HG02938 (cell line): Measurements from ENCODE around the gene BMERB1.
"Not testable (repeated sequence)": the region's sequence is repeated elsewhere in the genome, so short reads cannot be mapped to it uniquely, and the experiment has no call there.

Source experiments
- ATAC-seq: cut with Tn5 transposase; IDR thresholded peaks from one replicate; pipeline ENCODE4 v1.9.1; 2021; ENCODE audit warnings: mild to moderate bottlenecking, moderate library complexity; ENCODE audit not compliant: unreplicated experiment

The BMERB1 gene

DNA sequence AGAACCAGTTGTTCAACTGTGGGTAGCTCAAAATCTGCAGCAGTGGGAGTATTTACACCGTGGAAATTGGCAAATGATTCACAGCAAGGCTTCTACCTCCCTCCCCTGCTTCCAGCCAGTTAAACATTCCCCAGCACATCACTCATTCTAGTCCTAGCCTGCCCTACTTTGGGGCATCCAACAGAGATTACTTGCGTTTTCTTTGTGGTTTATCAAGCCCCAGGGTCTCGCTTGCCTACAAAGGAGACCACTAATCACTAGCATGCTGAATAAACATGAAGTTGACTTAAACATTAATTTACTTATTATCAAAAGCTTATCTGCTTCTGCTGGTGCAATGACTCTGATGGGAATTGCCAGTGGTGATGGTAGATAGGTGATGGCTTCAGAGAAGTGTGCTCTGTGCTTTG, 114.1 kb downstream of the BMERB1 start:
- ATAC-seq, result no peak

DNA sequence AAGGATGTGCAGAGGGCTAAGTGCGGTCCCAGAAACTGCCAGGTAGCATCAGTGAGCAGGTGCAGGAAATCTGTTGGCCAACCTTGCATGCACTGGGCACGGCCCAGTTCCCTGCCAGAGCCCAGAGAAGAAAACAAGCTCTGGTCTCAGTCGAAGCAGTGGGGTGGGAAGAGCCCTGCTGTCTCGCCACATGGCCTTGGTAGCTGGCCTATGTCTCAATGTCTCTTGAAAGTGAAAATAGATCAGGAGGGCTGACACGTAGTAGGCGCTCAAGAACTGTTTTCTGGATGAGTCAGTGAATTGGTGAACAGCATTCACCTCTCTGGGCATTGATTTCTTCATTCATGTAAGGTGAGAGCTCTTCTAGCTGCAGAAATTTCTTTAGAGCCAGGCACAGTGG, 118.1 kb downstream of the BMERB1 start:
- no peak for ATAC-seq

DNA sequence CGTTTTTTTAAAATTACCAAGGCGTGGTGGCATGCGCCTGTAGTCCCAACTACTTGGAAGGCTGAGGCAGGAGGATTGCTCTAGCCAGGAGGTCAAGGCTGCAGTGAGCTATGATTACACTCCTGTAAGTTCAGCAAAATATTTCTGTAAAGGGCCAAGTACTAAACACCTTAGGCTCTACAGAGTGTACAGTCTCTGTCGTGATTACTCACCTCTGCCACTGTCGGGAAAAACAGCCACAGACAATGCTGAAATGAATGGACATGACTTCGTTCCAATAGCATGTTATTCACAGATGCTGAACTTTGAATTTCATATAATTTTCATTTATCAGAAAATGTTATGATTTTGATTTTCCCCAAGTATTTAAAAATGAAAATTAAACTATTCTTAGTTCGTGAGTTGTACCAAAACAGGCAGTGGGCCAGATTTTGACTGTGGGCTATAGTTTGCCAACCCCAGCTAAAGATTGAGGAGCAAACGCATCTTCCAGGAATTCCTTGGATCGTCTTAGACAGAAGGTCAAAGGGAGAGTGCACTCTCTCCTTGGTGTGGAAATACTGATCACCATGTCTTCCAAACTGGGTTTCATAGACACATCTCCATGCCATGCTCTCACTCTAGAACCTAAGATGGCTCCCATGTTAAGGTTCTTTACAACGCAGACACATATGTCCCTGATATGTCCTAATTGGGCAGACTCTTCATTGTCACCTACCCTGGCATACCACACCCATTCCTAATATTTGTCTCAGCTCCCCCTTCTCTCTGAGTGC, 119.1 kb downstream of the BMERB1 start:
- ATAC-seq, result no peak

DNA sequence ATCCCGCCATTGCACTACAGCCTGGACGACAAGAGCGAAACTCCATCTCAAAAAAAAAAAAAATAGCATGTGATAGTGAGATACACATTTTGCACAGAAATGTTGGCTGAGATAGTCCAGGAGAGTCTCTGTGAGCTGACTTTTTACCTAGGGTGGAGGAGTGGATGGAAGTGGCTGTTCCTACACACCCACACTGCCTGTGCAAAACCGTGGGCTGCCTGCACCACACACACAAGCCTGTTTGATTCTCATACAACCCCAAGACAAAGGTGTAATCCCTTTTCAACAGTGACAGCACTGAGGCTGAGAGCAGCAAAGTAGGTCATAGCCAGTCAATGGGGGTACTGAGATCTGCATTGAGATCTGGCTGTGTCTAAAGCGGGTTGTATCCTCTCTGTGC, 121.7 kb downstream of the BMERB1 start:
- no peak for ATAC-seq

DNA sequence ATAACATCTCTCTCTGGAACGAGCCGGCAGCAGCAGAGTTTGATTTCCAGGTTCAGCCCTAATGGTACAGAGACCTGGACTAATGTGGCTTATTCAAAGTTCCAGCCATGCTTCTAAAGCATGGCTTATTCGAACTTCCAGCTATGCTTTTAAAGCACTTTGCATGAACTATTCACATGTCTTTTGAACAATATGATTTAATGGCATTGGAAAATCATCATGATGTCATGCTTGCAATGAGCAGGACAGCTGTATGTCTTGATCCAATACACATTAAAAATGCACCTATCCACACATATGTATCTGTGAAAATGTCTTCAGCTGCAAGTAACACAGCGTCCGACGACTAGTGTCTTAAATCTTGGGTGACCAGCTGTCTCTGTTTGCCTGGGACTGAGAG, 122.9 kb downstream of the BMERB1 start:
- ATAC-seq, result no peak

DNA sequence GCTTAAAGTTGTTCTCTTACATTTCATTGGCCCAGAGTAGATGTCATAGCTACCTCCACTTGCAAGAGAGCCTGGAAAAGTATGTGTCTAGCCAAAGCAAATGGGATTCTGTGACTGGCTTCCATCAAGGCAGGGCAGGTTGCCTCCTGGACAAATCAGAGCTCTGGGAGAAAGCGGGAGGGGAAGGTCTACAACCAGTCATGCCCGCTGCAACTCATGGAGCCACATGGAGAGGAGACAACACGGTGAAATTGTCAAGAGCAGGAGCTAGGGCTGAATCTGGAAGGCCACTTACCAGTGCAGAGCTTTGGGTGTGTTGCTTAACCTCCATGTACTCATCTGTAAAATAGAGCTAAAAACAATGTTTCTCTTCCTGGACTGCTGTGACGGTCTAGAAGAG, 124.8 kb downstream of the BMERB1 start:
- ATAC-seq, result no peak

DNA sequence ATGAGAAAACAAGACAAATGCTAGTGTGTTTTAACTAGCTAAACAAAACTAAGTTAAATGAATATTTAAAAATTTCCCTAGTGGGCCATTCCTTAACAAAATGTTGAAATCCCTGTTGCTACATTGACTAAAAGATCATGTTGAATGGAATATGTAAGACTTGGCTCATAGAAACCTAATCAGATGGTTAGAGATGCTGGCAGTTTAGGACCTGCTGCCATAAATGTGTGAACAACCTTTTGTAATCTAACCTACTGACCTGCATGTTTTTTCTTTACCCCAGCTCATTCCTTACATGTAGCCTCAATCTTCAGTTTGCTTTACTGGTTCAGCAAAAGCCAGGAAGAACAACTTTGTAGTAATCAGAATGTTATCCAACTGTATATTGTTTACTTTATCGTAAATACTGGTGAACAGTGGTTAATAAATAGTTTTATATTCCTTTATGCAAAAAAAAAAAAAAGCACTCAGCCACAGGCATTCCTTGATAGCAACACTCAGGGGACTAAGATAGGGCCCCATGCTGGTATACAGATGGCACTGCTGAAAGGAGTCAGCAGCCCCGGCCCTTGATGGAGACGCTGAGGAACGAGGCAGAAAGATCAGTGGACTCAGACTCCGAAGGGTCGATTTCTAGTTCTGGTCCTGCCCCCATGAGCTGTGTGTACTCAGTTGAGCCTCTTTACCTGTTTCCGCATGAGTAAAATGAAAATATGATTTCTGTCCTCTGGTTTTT, 130.4 kb downstream of the BMERB1 start:
- no peak for ATAC-seq

DNA sequence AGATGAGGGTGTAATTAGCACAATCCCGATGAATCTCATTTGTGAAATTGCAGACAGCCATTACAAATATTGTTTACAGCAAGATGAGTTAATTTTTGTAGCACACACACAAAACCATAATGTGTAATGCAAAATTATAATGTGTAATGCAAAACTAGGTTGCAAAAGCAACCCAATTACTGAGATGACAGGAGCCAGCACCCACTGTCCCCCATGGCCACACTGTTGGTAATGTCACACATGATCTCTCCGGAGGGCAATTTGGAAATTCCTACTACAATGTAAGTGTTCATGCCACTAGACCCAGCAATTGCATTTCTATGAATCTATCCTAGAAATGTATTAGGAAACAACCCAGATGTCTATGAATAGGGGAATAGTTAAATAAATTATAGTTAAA, 131.7 kb downstream of the BMERB1 start:
- ATAC-seq, result no peak

DNA sequence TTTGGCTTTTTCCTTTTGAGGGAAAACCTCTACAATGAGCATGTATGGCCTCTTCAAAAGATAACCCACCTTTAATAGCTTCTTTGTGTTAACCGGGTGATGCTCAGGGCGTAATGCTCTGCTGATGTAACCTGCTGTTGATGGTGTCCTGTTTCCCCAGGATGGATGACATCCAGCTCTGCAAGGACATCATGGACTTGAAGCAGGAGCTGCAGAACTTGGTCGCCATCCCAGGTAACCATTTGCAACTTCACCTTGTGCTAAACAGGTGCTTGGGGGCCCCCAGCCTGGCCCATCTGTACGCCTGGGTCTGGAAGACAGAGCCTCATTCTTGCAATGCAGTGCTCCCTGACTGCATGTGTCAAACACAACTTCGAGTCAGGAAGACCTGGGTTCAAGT, 133.4 kb downstream of the BMERB1 start:
- ATAC-seq, result no peak

DNA sequence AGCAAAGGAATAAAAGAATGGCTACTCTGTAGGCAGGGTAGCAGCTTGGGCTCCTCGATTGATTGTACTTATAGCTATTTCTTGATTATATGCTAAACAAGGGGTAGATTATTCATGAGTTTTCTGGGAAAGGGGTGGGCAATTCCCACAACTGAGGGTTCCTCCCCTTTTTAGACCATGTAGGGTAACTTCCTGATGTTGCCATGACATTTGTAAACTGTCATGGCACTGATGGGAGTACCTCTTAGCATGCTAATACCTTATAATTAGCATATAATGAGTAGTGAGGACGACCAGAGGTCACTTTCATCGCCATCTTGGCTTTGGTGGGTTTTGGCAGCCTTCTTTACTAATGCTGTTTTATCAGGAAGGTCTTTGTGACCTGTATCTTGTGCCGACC, 136.3 kb downstream of the BMERB1 start:
- ATAC-seq, result not testable (repeated sequence)

DNA sequence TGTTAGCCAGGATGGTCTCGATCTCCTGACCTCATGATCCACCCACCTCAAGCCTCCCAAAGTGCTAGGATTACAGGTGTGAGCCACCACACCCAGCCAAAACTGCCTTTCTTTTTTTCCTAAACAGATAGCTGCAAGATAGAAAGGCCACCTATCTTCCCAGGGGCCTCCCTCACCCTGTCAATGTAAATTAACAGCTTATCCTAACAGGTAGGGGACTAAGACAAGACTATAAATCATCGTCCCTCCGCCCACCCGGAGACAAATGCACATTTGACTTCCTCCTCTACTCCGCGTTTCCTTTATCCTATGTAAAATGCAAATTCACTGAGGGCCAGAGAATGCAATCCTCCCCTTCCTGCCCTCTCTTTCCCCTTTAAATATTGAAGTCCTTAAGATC, 137.2 kb downstream of the BMERB1 start:
- no peak for ATAC-seq

DNA sequence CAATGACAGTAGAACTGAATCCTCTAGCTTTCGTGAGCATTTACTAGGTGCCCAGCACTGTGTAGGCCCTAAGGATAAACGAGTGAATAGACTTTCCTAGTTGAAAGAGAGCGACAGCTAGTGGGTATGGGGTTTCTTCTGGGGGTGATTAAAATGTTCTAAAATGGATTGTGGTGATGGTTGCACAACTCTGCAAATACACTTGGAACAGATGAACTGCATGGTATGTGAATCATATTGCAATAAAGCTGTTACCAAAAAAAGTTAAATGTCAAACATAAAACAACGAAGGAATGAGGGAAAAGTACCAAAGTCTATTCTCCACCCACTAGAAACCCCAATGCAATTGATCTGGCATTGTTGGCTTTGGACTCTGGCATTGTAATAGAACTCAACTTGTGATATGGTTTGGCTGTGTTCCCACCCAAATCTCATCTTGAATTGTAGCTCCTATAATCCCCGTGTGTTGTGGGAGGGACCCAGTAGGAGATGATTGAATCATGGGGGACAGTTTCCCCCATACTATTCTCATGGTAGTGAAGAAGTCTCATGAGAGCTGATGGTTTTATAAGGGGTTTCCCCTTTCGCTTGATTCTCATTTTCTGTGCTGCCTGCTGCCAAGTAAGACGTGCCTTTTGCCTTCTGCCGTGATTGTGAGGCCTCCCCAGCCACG, 138.1 kb downstream of the BMERB1 start:
- ATAC-seq, result no peak

DNA sequence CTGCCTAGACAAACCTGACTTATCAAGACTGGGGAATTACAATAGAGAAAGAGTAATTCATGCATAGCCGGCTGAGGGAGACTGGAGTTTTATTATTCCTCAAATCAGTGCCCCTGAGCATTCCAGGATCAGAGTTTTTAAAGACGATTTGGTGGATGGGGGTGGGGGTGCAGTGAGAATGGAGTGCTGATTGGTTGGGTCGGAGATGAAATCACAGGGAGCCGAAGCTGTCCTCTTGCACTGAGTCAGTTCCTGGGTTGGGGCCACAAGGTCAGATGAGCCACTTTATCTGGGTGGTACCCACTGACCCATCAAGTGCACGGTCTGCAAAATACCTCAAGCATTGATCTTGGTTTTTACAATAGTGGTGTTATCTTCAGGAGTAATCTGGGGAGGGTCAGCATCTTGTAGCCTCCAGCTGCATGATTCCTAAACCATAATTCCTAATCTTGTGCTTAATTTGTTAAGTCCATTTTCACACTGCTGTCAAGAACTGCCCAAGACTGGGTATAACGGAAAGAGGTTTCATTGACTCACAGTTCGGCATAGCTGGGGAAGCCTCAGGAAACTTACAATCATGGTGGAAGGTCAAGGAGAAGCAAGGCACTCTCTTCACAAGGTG, 139.0 kb downstream of the BMERB1 start:
- no peak for ATAC-seq

DNA sequence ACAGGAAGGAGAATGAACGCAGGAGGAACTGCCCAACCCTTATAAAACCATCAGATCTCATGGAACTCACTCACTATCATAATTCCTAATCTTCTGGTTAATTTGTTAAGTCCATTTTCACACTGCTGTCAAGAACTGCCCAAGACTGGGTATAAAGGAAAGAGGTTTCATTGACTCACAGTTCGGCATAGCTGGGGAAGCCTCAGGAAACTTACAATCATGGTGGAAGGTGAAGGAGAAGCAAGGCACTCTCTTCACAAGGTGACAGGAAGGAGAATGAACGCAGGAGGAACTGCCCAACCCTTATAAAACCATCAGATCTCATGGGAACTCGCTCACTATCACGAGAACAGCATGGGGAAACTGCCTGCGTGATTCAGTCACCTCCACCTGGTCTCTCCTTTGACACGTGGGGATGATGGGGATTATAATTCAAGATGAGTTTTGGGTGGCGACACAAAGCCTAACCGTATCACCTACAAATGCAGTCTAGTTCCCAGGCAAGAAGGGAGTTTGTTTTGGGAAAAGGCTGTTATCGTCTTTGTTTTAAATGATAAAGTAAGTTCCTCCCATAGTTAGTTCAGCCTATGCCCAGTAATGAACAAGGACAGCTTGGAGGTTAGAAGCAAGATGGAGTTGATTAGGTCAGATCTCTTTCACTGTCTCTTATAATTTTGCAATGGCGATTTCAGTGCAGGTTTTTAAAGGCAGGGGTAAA, 139.7 kb downstream of the BMERB1 start:
- ATAC-seq, result not testable (repeated sequence)

DNA sequence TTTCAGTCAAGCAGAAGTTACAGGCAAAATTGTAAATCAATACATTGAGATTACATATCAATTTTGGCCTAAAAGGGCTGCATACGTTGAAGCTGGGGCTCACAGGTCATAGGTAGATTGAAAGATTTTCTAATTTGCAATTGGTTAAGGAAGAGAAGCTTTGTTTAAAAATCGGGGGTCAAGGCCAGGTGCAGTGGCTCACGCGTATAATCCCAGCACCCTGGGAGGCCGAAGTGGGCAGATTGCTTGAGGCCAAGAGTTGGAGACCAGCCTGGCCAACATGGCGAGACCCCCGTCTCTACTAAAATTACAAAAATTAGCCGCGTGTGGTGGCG, 140.2 kb downstream of the BMERB1 start:
- no peak for ATAC-seq

DNA sequence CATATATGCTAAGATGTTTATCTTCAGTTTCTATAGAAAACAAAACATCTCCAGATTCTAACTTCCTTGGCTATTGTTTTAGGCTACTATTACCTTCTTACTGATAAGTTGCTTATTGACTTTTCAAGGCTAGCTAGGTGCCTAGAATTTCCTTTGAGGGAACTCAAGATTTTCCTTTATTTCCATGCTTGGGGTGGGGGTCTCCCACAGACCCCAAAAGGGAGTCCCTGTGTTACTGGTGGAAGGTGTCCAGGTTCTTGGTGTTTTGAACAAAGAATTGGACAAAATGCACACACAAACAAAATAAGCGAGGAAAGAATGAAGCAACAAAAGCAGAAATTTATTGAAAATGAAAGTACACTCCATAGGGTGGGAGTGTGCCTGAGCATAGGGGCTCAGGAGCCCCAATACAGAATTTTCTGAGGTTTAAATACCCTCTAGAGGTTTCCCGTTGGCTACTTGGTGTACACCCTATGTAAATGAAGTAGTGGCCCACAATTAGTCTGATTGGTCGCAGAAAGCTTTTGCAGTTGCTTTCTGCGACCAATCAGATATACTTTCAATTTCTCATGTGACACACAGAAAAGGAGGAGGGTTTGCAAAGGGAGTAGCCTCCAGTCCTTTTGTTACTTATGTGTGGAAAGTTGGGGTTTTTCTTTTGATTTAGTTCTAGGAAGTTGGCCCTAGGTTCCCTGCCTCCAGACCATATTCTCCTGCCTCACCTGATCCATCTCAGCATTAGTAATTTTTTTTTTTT, 141.1 kb downstream of the BMERB1 start:
- ATAC-seq, result no peak

DNA sequence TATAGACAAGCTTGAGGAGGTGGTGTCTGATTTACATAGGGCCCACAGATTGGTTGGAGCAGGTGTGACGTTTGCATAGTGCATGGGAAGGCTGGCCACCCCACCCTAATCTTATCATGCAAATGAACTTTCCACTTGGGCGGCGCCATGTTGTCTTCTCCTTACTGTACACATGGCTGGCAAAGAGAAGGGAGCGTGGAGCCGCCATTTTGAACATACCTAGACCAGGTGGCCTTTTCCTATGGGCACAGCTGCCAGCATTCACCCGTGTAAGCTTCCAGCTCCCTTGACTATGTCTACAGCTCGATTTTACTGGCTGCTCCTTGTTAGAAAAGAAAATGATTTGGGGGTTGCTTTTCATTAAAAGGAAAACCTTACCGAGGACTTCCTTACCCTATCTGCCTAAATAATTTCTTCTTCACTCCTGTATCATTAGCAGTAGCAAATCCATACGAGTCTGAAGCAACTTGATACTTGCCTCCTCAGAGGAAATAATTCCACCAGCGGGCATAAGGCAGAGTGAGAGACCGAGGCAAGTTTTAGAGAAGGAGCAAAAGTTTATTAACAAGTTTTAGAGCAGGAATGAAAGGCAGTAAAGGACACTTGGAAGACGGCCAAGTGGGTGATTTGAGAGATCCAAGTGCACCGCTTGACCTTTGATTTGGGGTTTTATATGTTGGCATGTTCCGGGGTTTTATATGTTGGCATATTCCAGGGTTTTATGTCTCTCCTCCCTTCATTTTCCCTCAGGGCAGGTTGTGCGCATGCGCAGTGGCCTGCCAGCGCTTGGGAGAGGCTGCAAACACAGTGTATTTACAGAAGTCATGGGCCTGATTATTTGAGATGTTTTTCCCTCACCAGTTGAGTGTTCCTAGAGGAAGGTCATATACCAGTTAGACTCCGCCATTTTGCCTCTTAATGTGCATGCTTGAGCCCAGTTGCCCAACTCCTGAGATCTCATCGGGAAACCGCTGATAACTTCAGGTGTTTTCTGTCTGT, 142.9 kb downstream of the BMERB1 start:
- no peak for ATAC-seq

DNA sequence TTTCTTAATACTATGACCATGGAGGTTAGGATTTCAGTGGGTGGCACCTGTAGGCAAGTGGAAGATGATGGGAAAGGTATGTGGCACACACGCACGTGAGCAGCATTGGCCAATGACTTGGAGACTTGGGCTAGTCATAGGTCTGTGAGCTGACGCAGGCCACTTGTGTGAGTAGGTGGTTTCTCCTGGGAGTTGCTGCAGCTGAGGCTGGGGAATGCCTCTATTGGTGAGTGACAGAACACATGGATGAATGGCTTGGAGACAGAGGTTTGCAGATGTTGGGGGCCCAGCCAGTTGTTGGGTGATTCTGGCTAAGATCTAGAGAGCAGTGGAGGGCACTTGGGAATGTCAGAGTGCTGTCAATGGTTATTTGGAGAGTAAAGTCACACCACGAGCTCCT, 144.4 kb downstream of the BMERB1 start:
- ATAC-seq, result no peak
